ENCODE results near the gene EML4. TPM values are rescaled to one million over a fixed set of nuclear protein-coding genes. Genes with fewer than 3 reads are reported as not detected.

Gene EML4, protein sequence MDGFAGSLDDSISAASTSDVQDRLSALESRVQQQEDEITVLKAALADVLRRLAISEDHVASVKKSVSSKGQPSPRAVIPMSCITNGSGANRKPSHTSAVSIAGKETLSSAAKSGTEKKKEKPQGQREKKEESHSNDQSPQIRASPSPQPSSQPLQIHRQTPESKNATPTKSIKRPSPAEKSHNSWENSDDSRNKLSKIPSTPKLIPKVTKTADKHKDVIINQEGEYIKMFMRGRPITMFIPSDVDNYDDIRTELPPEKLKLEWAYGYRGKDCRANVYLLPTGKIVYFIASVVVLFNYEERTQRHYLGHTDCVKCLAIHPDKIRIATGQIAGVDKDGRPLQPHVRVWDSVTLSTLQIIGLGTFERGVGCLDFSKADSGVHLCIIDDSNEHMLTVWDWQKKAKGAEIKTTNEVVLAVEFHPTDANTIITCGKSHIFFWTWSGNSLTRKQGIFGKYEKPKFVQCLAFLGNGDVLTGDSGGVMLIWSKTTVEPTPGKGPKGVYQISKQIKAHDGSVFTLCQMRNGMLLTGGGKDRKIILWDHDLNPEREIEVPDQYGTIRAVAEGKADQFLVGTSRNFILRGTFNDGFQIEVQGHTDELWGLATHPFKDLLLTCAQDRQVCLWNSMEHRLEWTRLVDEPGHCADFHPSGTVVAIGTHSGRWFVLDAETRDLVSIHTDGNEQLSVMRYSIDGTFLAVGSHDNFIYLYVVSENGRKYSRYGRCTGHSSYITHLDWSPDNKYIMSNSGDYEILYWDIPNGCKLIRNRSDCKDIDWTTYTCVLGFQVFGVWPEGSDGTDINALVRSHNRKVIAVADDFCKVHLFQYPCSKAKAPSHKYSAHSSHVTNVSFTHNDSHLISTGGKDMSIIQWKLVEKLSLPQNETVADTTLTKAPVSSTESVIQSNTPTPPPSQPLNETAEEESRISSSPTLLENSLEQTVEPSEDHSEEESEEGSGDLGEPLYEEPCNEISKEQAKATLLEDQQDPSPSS
- 100 to 1,000 TPM in 4 of 7 donors, 10 to 100 TPM in 3; 75.2 to 176 (median 103) TPM for total RNA-seq
- polyA plus RNA-seq = 10 to 100 TPM; 25.4 to 42.0 (median 32.0) TPM
- long read RNA-seq, donor 1, full-length matches to known transcripts = 18 of 28 reads
- long read RNA-seq, donor 1, partial matches to known transcripts = 10 of 28 reads
- long read RNA-seq, donor 1, other reads (novel, unspliced or antisense) = 0 of 28 reads
- long read RNA-seq, donor 2, full-length matches to known transcripts = 7 of 7 reads
- long read RNA-seq, donor 2, partial matches to known transcripts = 0 of 7 reads
- long read RNA-seq, donor 2, other reads (novel, unspliced or antisense) = 0 of 7 reads

DNA sequence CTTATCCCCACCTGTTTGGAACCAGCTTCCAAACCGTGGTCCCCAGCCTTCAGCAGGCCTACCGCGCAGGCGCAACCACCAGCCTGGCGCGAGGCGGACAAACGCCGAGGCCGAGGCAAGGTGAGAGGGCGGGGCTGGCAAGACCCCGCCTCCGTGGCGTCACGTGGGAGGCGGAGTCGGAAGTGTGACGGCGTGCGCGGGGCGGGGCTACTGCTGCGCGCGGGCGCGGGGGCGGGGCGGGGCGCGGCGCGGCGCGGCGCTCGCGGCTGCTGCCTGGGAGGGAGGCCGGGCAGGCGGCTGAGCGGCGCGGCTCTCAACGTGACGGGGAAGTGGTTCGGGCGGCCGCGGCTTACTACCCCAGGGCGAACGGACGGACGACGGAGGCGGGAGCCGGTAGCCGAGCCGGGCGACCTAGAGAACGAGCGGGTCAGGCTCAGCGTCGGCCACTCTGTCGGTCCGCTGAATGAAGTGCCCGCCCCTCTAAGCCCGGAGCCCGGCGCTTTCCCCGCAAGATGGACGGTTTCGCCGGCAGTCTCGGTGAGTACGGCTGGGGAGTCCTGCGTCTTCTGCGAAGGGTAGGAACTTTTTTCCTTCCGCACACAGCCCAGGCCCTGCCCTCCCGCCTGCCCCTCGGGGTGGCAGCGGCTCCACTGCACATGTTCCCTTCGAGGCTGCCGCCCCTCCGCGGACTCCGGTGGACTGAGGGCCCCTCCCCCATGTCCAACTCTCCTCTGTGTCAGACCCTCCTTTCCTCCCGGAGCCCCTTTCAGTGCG, at the start of gene EML4:
Gene EML4 (plus strand): TSS at position 254 of the 774 bp plus-strand sequence. CDS start 259 bp downstream, at position 513.
- H3K36me3 ChIP-seq = no peaks in the 10 kb centered on the region
- TF ChIP-seq POLR2A (IDR thresholded peaks at IDR 0.05) (peak in 1 of 3 donors; percentile 83), POLR2AphosphoS5 (IDR thresholded peaks at IDR 0.05) (peak; percentile 93 to 94 (median 94))
- TF ChIP-seq, protein P1, sequence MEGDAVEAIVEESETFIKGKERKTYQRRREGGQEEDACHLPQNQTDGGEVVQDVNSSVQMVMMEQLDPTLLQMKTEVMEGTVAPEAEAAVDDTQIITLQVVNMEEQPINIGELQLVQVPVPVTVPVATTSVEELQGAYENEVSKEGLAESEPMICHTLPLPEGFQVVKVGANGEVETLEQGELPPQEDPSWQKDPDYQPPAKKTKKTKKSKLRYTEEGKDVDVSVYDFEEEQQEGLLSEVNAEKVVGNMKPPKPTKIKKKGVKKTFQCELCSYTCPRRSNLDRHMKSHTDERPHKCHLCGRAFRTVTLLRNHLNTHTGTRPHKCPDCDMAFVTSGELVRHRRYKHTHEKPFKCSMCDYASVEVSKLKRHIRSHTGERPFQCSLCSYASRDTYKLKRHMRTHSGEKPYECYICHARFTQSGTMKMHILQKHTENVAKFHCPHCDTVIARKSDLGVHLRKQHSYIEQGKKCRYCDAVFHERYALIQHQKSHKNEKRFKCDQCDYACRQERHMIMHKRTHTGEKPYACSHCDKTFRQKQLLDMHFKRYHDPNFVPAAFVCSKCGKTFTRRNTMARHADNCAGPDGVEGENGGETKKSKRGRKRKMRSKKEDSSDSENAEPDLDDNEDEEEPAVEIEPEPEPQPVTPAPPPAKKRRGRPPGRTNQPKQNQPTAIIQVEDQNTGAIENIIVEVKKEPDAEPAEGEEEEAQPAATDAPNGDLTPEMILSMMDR (IDR thresholded peaks at IDR 0.05 in 8 of 11, conservative IDR thresholded peaks at IDR 0.05 in 3 of 11) = no peak
- H3K27me3 ChIP-seq (replicated peaks in 1 of 7) = no peaks in the 10 kb centered on the region
- peak; percentile 98 for DNase-seq
- H3K4me1 ChIP-seq = peaks cover 30 to 72% (median 44%) of the 10 kb centered on the region in 6 donors
- WGBS, 5 donors = 0 to 1% (median 0%) methylated on average over 40 to 88 of the region's 88 CpGs
- intact Hi-C loops (cut with DNase I; ENCODE audit: low total_unique reads) = no loop called here
- peak within 1 kb of the TSS; percentile 72 to 86 (median 80) for H3K4me3 ChIP-seq
- no peaks in the 10 kb centered on the region for H3K9me3 ChIP-seq
- peak within 1 kb of the TSS; percentile 89 to 99 (median 97) for H3K27ac ChIP-seq

DNA sequence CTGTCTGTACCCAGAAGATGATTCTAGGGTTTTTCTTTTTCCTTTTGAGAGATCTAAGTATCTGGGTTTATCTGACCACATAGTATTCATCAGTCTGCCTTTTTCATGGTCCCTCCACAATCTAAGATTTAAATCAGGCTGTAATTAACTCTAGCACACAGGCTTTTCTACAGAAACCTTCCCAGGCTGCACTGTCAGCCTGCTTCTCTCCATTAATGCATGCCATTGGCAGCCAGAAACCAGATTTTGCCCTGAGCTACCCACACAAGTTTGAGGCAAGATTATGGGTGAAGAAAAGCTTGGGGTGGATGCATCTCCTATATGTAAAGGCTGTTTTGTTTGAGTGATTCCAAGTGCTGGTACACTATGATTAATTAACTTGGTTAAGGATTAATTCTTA, 45.7 kb upstream of the EML4 start:
- no peak for DNase-seq
- Histone ChIP-seq H3K4me1 (peaks cover 44 to 77% (median 63%) of the 10 kb centered on the region in 6 donors), H3K36me3 (no peaks in the 10 kb centered on the region), H3K4me3 (no peak overlapping the region), H3K9me3 (peaks cover 0 to 11% (median 0%) of the 10 kb centered on the region in 8 donors), H3K27me3 (replicated peaks in 1 of 7) (no peaks in the 10 kb centered on the region), H3K27ac (peak overlapping the region; percentile 27 to 82 (median 59))
- TF ChIP-seq POLR2A (IDR thresholded peaks at IDR 0.05) = no peak
- TF ChIP-seq, protein P1 (IDR thresholded peaks at IDR 0.05 in 8 of 11, conservative IDR thresholded peaks at IDR 0.05 in 3 of 11) = no peak
- TF ChIP-seq POLR2AphosphoS5 (IDR thresholded peaks at IDR 0.05) = no peak
- intact Hi-C loops (cut with DNase I; ENCODE audit: low total_unique reads) = no loop called here

DNA sequence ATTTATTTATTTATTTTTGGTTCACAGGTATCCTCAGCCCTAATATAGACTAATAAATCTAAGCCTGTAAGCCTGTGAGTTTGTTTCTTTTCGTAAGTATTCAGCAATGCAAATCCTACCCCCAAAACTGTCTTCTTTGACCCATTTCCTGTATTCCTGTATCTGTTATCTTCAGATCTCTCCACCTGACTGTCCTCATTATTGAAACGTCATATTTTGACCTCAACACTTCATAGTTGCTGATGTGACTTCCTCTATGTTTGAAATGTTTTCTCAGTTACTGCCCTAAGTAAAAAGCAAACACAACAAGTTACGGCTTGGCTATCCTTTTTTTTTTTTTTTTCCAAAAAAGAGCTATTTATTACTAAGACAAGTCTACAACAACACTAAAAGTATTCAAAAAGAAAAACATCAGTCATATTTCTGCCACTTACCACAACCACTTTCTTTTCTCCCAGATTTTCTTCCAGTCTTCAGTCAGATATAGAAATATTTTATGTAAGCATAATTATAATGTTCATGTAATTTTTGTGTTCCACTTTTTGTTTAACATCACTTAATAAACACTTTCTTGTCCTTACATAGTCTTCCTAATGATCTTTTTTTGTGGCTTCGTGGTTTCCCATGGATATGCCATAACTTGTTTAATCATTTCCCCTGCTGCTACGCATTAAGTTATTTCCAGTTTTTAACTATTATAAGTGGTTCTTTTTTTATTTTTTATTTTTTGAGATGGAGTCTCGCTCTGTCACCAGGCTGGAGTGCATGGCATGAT, 45.0 kb upstream of the EML4 start:
- Histone ChIP-seq H3K27me3 (replicated peaks in 1 of 7) (no peaks in the 10 kb centered on the region), H3K9me3 (peaks cover 0 to 11% (median 0%) of the 10 kb centered on the region in 8 donors), H3K4me1 (peaks cover 45 to 77% (median 64%) of the 10 kb centered on the region in 6 donors), H3K4me3 (no peak overlapping the region), H3K36me3 (no peaks in the 10 kb centered on the region), H3K27ac (peak overlapping the region; percentile 27 to 82 (median 61))
- TF ChIP-seq POLR2A (IDR thresholded peaks at IDR 0.05) (no peak), POLR2AphosphoS5 (IDR thresholded peaks at IDR 0.05) (no peak)
- TF ChIP-seq, protein P1 (IDR thresholded peaks at IDR 0.05 in 8 of 11, conservative IDR thresholded peaks at IDR 0.05 in 3 of 11) = no peak
- no peak for DNase-seq
- intact Hi-C loops (cut with DNase I; ENCODE audit: low total_unique reads) = no loop called here
- 14 to 45% (median 30%) methylated on average over 6 of the region's 6 CpGs for WGBS, 5 donors

Data from spleen (tissue), 13 donors.